Stimulated activated naive CD4-positive, alpha-beta T cell (primary cell): ENCODE results near the gene ABCA3.

Source experiments
- DNase-seq, 6 experiments: peaks; one replicate each; lab custom pipeline; 2025; lab: John Stamatoyannopoulos, UW

Gene ABCA3

DNA sequence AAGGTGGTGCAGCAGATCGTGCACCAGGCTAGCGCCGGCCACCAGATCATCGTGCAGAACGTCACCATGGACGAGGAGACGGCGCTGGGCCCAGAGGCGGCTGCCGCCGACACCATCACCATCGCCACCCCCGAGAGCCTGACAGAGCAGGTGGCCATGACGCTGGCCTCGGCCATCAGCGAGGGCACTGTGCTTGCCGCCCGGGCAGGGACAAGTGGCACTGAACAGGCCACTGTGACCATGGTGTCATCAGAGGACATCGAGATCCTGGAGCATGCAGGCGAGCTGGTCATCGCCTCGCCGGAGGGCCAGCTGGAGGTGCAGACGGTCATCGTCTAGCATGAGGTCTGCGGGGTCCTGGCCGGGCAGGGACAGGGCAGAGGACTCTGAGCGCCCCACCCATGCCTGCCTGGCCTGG lies 105.3 kb downstream of the ABCA3 start:
- DNase-seq: no peak

DNA sequence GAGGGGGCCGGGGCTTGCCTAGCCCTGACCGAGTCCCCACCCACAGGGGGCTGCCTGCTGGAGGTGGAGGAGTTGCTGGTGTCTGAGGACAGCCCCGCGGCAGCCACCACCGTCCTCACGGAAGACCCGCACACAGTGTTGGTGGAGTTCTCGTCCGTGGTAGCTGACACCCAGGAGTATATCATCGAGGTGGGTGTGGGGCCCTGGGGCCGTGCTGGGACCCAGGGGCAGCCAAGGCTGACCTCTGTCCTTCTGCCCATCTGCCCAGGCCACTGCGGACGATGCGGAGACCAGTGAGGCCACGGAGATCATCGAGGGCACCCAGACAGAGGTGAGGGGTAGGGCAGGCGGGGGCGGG lies 105.7 kb downstream of the ABCA3 start:
- no peak for DNase-seq

- no peak for DNase-seq
These were observed 106.4 kb downstream of the ABCA3 start for GRCh38 chr16:2233872-2234812.

- no peak for DNase-seq
These were observed 107.3 kb downstream of the ABCA3 start for GRCh38 chr16:2233046-2233775.

GRCh38 chr16:2232094-2232990 lies 108.2 kb downstream of the ABCA3 start:
- DNase-seq: no peak

GRCh38 chr16:2231016-2231931 lies 109.3 kb downstream of the ABCA3 start:
- no peak for DNase-seq

GRCh38 chr16:2230376-2230775 lies 110.2 kb downstream of the ABCA3 start:
- DNase-seq: no peak

GRCh38 chr16:2229632-2230250 lies 110.8 kb downstream of the ABCA3 start:
- DNase-seq: no peak

- DNase-seq: no peak
These were observed 111.4 kb downstream of the ABCA3 start for GRCh38 chr16:2229091-2229490.

DNA sequence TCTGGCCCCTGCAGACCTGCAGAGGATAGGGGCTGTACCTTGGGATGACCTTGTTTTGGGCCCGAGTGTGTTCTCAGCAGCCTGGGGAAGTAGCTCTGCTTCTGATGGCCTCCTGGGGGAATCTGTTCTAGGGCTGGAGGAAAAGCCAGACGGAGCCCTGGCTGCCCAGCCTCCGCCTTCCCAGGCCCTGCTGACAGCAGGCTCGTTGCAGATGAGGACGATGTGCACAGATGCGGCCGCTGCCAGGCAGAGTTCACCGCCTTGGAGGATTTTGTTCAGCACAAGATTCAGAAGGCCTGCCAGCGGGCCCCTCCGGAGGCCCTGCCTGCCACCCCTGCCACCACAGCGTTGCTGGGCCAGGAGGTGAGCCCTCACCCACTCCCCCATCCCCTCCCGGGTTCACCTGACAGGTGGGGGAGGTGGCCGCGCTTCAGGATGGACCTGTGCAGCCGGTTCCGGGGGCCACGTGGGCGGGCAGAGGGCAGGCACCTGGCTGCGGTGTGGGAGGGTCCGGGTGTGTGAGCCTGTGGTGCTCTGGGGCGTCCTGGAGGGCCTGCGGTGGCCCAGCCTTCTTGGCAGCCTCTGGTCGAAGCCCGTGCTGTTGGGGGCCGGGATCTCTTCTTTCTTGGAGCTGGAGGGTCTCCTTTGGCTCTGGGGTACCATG lies 112.2 kb downstream of the ABCA3 start:
- no peak for DNase-seq

DNA sequence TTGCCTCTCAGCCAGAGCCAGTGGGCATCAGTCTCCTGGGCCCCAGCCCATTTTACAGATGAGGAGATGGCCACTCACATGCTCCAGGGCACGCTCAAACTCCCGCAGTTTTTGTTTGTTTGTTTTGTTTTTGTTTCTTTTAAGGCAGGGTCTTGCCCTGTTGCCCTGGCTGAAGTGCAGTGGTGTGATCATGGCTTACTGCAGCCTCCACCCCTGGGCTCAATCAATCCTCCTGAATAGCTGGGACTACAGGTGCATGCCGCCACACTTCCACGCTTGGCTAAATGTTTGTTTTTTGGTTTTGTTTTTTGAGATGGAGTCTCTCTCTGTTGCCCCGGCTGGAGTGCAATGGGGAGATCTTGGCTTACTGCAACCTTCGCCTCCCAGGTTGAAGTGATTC lies 113.6 kb downstream of the ABCA3 start:
- DNase-seq: no peak

DNA sequence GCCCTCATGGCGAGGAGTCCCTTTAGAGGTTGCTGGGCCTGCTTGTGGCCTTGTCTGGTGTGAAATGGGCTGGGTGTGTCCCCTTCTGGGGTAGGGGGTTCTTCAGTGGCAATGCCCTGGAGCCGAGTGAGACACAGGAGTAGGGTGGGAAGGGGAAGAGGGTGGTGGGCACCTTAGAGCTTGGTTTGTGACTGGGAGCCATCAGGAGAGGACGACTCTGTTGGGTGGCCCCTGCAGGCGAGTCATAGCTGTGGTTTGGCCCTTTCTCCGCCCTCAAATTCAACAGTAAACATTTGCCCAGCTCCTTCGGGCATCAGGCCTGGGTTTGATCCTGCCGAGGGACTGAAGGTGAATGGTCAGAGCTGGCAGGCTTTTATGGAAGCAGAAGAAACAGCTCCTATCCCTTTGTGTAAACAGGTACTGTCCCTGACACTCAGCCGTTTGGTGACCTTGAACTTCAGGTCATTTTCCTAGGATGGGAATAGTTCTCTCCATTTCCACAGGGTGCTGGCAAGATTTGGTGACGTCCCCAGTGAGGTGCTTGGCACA lies 114.2 kb downstream of the ABCA3 start:
- no peak for DNase-seq
